K562 (cell line): ENCODE results near the gene TBC1D16. TPM values are rescaled to one million over a fixed set of nuclear protein-coding genes. Genes with fewer than 3 reads are reported as not detected.
A peak's percentile ranks its signal among the peaks of the same experiment; 100 is the strongest.

Experiments
- CCAR2 ChIP-seq: fragments of 200-400 bp; formaldehyde crosslinking; IDR thresholded peaks from 2 replicates; pipeline ENCODE4 v1.6.1; 2017; ENCODE audit warnings: mild to moderate bottlenecking, low read depth, low read length
- HNRNPLL ChIP-seq: fragments of 200-400 bp; formaldehyde crosslinking; IDR thresholded peaks from 2 replicates; pipeline ENCODE4 v1.6.1; 2017; ENCODE audit warnings: low read length, low read depth, mild to moderate bottlenecking; ENCODE audit not compliant: poor library complexity, severe bottlenecking
- ILF3 ChIP-seq: fragments of 450-650 bp; IDR thresholded peaks from 2 replicates; pipeline ENCODE4 v1.6.1; 2018; ENCODE audit warnings: antibody characterized with exemption, mild to moderate bottlenecking, moderate library complexity, borderline replicate concordance
- KDM2B ChIP-seq: fragments of 250-450 bp; sonication (Bioruptor Pico); IDR thresholded peaks from 2 replicates; pipeline ENCODE4 v1.8.0; 2021; ENCODE audit warnings: mild to moderate bottlenecking, moderate library complexity
- LCOR ChIP-seq: sonication (generic); formaldehyde crosslinking; IDR thresholded peaks from 2 replicates; pipeline ENCODE4 v1.8.0; 2022; ENCODE audit warnings: mild to moderate bottlenecking, missing genetic modification reagents
- ZBTB7A ChIP-seq: IDR thresholded peaks from 2 replicates; pipeline ENCODE4 v1.6.1; 2011; ENCODE audit warnings: low read depth, mild to moderate bottlenecking, low read length, moderate library complexity, borderline replicate concordance; ENCODE audit not compliant: control insufficient read depth
- ZNF143 ChIP-seq: sonication (generic); formaldehyde crosslinking; IDR thresholded peaks from 2 replicates; pipeline ENCODE4 v1.9.0; 2022; ENCODE audit warnings: mild to moderate bottlenecking, missing genetic modification reagents
- ZNF165 ChIP-seq: fragments of 250-450 bp; sonication (Bioruptor Pico); IDR thresholded peaks from 2 replicates; pipeline ENCODE4 v1.4.0; 2020; ENCODE audit warnings: borderline replicate concordance
- polyA plus RNA-seq, 8 experiments: library from polyadenylated mRNA; depleted of rRNA in 4 of 8; stranded (reverse) in 5 of 8; unstranded in 3 of 8; fragments of >200 nt; fragmentation: Nextera tagmentation in 2 of 8; fragmentation: Illumina TruSeq in 1 of 8; extraction: Ambion mirVana in 2 of 8; extraction: Trizol in 1 of 8; gene quantifications; 2 replicates each; pipeline versions ENCODE4 v1.2.1 to v1.2.3, GENCODE V29; 2011 to 2014; ENCODE audit warnings: inconsistent platforms in 1 of 8, missing spikeins in 1 of 8
- total RNA-seq, 7 experiments: library from RNA; depleted of rRNA in 6 of 7; stranded (reverse); fragments of >200 nt in 6 of 7; fragmentation: Illumina TruSeq in 2 of 7; extraction: Trizol in 2 of 7; gene quantifications; 2 replicates each; pipeline versions ENCODE4 v1.2.1 to v1.2.3, GENCODE V29; 2011 to 2021; ENCODE audit warnings: low replicate concordance in 1 of 7
- TF ChIP-seq, protein P1 (sequence below): sonication (generic); formaldehyde crosslinking; IDR thresholded peaks from 2 replicates; pipeline ENCODE4 v1.4.0; 2020; ENCODE audit warnings: mild to moderate bottlenecking, missing genetic modification reagents
- TF ChIP-seq, protein P2 (sequence below): fragments of 450-650 bp; conservative IDR thresholded peaks from 2 replicates; pipeline ENCODE4 v1.6.1; 2016; ENCODE audit warnings: missing genetic modification characterization, low read depth, mild to moderate bottlenecking, control low read depth, missing compliant biosample characterization

TBC1D16 gene
- total and polyA plus RNA-seq, 9 of the 15 experiments (the other 6 are each of a cell fraction or from before 2014, with no cell fraction given): 0.01 to 0.20 (median 0.03) TPM; not detected in 1

DNA sequence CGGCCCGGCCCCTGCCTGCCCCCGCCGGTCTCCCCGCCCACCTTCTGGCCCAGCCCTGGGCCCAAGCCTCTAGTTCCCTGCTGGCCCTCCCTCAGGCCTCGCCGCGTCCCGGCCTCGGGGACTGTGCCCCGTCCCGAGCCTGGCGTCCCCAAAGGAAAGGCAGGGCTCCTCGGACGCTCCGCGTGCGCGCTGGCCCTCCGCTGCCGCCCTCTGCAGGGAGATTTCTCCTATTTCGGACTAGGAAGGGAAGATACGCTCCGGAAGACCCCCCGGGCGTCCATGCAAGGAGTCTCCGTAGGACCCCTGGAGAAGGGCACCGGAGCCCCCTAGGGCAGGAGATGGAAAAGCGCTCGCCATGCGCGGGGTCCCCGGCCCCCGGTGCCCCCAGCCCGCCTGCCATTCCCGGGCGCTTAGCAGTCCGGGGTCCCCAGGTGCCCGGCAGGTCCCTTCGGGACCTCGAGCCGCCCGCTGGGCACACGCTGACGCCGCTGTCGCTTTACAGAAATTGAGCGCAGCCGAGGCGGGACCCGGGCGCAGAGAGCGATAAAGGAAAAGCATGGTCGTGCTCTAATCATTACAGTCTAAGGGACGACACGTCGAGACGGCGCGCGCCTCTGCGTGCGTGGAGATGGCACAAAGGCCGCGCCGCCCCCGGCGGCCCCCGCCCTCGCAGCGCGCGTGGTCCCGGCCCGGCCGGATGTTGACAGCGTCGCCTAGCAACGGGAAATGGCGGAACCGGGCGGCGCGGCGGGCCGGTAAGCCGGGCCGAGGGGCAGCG lies 454 bp upstream of the TBC1D16 start, which contains the start of gene CCDC40 (continued):
- TF ChIP-seq, protein P1, sequence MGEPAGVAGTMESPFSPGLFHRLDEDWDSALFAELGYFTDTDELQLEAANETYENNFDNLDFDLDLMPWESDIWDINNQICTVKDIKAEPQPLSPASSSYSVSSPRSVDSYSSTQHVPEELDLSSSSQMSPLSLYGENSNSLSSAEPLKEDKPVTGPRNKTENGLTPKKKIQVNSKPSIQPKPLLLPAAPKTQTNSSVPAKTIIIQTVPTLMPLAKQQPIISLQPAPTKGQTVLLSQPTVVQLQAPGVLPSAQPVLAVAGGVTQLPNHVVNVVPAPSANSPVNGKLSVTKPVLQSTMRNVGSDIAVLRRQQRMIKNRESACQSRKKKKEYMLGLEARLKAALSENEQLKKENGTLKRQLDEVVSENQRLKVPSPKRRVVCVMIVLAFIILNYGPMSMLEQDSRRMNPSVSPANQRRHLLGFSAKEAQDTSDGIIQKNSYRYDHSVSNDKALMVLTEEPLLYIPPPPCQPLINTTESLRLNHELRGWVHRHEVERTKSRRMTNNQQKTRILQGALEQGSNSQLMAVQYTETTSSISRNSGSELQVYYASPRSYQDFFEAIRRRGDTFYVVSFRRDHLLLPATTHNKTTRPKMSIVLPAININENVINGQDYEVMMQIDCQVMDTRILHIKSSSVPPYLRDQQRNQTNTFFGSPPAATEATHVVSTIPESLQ (CRISPR knock-in tag): no peak
- TF ChIP-seq ILF3 (no peak), KDM2B (CRISPR knock-in tag) (0 out of 2 replicates have a peak, but pooled peaks have one; percentile 1), CCAR2 (no peak), HNRNPLL (no peak), ZNF143 (CRISPR knock-in tag) (no peak), ZBTB7A (peak; percentile 61), LCOR (no peak), ZNF165 (CRISPR knock-in tag) (no peak)
- TF ChIP-seq, protein P2, sequence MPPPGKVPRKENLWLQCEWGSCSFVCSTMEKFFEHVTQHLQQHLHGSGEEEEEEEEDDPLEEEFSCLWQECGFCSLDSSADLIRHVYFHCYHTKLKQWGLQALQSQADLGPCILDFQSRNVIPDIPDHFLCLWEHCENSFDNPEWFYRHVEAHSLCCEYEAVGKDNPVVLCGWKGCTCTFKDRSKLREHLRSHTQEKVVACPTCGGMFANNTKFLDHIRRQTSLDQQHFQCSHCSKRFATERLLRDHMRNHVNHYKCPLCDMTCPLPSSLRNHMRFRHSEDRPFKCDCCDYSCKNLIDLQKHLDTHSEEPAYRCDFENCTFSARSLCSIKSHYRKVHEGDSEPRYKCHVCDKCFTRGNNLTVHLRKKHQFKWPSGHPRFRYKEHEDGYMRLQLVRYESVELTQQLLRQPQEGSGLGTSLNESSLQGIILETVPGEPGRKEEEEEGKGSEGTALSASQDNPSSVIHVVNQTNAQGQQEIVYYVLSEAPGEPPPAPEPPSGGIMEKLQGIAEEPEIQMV (tag): no peak
- TF ChIP-seq, all 486 proteins: peak for 27
